Activated CD8-positive, alpha-beta memory T cell treated with anti-CD3 and anti-CD28 coated beads, Interleukin-2, amount 50 U/mL, for 24 hours (primary cell): Measurements from ENCODE around the gene RPTOR.

Experiments
- DNase-seq: peaks from one replicate; pipeline ENCODE4 v3.0.0-alpha.2; 2020; ENCODE audit errors: extremely low read depth

RPTOR gene

GRCh38 chr17:80910043-80910442, 365.4 kb downstream of the RPTOR start:
- DNase-seq, result no peak

DNA sequence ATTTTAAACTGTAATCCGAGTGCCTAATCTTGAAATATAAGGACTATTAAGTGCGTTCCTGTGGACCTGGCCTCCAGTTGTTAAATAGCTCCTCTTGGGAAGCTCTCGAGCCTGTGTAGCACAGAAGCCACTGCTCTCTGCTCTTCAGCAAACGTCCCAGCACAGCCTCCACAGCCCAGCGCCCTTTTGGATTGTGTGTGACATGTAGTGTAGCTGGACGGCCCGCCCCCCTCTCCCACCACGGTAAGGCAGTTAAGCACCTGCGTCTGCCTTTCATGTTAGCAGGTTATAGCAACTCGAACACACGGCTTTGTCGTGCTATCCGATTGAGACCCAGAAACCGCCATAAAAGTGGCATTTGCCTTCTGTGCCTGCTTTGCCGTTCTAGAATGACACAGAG, 367.8 kb downstream of the RPTOR start:
- no peak for DNase-seq

DNA sequence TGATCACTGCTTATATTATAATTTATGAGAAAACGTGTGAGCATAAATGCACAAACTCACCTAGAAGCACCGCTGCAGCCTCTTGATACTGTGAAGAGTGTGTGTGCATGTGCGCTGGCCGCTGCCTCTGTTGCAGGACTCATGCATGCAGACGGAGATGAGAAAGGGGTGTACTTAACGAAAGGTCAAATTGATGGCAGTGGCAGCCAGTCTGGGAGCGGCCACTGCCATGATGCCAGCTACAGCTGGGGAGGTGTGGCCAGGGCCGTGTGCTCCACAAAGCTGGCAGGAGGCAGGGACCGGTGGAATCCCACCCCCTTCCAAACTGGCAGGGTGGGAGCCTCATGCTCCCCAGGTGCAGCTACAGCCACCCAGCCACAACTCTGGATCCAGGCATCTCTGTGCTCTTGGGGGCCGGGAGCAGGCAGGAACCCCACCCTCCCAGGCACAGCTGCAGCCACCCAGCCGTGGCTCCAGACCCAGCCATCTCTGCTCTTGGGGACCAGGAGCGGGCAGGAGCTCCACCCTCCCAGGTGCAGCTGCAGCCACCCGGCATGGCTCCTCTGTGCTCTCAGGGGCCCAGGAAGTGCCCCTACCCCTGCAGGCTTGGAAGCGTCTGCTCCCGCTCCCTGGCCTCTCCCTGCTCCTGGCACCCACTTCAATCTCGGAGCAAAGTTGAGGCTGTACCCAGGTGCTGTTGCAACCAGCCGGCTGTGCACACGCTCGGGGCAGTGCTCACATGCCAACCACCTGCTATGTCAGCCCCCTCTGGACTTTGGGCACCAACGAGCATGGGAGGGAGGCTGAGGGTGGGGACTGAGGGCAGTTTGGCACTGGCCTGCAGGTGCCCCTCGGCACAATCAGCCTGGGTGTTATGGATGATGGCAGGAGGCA, 369.5 kb downstream of the RPTOR start:
- DNase-seq, result no peak

GRCh38 chr17:80916246-80916645, 371.6 kb downstream of the RPTOR start:
- DNase-seq, result no peak

DNA sequence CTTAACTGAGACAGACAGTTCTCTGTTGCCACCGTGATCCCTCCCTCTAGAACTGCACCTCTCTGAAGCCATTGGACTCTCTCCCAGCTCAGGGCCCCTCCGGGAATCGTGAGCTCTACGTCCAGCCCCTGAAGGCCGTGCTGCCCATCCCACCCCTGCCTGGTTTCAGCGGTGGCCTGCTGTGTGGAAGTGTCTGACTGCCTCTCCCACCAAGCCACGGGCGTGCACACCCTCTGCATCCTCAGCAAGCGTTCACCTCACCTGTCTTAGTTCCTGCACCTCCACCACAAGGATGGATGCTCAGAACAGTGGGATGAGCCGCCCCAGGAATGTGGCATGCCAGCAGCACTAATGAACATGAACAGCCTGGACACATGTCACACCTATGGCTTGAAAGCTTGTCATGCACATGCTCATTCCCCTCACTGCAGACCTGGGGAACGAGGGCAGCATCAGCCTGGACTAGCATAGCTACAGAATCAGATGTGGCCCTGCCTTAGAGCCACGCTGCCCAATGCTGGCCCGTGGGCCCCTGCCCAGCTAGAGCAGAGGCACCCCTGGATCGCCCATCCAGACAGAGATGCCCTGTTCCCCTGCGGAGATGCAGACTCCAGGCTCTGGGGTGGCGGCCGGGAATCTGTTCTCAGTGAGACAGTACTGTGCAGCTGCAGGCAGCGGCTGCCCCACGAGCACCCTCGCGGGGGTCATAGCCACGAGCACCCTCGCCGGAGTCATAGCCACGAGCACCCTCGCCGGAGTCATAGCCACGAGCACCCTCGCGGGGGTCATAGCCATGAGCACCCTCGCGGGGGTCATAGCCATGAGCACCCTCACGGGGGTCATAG, 373.3 kb downstream of the RPTOR start:
- no peak for DNase-seq

DNA sequence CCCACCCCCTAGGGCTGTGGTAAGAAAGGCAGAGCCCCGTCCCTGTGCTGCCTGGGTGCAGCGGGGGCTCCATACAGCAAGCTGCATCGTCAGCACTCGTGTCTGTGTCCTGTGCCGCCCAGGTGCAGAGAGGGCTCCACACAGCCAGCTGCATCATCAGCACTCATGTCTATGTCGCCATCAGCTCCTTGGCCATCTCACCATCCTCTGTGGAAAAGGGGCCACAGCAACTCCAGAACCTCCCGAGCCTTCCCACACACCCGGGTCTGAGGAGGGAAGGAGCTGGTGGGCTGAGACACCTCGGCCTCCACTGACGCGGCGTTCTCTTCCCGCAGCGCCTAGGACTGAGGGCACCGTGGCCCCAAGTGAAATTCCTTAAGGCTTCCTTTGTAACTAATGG, 374.1 kb downstream of the RPTOR start:
- DNase-seq, result no peak

DNA sequence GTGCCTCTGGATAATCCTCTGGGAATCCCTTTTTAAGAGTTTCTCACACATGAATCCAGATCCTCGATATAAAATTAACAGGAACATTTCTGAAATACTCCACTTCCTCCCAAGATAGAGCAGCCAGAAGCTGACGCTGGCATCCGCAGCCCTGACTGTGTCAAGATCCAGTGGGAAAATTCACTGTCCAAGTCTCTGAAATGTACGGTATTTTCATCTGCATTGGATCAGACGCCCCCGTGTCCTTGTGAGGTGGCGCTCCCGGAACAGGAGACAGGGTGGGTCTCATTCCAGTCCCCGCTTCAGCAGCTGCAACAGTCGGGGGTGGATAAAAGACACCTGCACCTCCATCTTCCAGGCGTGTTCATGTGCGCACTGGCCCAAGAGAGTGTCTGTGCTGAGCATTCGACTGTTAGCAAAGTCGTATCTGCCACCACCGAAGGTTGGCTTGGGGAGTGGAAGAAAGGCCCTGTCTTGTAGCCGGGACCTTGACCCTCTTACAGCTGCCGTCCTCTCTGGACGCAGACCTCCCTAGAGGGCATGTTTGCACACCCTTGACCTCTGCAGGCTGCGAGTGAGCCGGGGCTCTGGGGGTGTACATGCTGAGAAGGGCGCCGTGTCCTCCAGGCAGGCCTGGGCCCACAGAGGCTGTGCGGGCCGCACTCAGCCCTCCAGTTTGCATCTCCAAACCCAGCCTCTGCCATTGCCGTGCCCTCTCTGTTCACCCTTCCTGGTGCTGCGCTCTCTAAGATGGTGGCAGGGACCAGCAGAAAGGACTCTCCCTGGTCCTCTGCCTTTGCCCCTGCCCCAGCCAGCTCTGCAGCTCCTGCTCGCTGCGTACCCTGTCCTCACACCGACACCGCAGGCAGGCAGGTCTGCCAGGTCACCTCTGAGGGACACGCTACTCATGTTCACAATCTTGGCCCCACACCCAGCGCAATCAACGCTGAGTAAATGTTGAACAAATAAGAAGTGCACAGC, 375.0 kb downstream of the RPTOR start:
- DNase-seq, result no peak

GRCh38 chr17:80920441-80920840, 375.8 kb downstream of the RPTOR start:
- DNase-seq, result no peak

- no peak for DNase-seq
Measured at GRCh38 chr17:80921159-80921558, 376.5 kb downstream of the RPTOR start.

DNA sequence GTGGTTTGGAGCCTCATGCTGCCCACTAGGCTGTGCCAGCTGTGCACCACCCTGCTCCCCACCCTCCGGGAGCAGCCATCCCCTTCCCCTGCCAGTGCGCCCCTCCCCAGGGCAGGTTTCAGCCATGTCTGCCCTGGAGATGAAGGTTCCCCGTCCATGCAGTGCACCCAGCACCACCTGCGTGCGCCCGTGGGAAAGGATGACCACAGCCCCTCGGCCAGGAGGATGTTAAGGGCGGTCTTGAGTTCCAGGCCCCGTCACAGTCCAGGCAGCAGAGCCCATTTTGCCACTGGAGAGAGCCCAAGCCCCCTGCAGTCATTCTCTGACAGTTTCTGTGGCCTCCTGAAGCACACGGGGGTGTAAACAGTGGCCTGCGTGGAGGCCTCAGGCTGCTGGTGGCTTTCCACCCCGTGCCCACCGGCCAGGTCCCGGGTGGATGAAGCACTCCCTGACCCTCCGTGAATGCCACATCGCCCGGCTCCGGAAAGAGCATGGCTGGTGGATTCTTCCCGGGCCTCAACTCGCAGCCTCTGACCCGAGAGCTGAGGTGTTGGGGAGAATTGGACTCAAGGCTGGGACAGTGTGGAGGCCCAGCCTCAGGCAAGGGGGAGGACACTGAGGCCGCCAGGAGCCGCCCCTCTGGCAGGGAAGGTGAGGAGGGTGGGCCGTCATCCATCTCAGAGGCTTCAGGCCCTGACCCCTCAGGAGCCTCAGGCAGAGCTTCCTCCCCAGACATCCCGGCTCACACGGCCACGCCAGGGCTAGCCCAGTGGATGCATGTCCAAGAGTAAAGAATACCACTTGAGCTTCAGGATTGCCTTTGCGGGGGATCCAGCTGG, 377.3 kb downstream of the RPTOR start:
- DNase-seq, result no peak

DNA sequence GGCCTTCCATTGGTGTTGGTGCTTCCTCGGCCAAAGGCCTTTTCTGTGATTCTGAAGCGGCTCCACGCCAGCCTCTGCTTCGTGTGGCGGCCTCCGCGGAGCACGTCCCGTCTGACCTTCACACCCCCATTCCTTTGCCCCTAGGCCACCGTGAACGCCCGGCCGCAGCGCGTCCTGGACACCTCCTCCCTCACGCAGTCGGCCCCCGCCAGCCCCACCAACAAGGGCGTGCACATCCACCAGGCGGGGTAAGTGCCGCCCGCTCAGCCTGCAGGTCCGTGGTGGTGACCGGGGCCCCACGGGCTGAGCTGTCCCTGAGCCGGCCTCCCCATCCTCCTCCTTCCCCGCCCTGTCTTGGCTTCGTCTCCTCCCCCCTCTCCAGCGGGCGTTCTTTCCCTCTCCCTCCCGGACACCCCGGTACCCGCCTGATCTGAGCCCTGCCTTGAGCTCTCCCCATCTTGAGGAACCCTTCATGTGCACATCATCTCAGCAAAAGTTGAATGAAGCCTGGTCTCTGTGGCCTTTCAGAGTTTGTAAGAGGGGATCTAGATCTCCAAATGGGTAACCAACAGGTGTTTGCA, 378.0 kb downstream of the RPTOR start:
- DNase-seq, result no peak

DNA sequence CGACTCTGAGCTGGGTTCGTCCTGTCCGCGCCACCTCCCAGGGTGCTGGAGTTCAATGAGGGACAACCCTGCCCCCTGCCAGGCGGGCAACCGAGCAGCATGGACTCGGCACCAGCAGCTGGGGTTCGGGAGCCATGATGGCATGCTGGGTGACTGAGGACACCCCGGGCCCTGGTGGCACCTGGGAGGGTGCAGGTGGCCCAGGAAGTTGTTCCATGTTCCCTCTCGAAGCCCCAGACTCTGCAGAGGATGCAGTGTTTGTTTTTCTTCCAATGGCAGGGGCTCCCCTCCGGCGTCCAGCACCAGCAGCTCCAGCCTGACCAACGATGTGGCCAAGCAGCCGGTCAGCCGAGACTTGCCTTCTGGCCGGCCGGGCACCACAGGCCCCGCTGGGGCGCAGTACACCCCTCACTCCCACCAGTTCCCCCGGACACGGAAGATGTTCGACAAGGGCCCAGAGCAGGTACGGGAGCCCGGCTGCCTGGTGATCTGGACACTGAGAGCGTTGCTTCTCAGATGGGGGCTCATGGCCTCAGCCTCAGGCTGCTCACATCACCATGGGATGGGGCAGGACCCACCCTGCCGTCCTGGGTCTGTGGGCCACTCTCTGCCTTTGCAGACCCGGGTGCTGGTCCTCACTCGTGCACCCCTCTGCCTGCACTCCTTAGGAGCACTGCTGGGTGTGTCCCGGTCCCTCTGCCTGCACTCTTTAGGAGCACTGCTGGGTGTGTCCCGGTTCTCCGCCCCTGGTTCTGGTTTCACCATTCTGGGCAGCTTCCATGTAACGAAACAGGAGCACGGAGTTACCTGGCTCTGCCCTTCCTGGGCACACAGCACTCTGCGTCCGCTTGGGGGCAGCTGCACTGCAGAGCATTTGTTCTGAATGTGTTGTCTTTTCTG, 378.8 kb downstream of the RPTOR start:
- no peak for DNase-seq

DNA sequence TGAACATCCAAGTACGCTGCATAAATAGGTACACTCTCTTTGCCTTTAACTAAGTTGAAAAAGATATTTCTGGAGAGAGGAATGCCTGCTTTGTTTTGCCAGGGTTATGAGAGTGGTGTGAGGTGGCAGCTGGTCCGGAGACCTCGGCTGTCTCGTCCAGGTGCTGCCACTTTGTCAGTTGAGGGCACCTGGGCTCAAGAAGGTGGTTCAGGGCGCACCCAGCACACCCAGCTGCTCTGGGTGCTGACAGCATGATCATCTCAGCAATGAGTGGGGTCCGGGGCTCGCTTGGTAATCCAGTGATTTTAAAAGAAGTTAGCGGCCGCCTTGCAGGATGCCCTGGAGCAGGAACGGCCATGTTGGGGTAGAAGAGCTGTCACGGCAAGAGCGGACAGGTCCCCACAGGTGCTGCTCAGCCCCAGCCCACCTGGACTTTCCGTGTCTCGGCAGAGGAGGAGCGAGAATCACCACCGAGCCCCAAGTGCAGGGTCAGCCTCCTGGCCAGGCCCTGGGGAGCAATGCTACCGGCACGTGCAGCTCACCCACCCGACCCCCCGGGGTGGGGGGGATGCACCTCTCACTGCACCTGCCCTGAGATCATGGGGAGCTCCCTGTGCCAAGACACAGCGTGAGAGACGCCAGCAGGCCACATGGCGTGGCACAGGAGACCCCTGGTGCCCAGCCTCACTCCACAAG, 379.6 kb downstream of the RPTOR start:
- DNase-seq, result no peak

- DNase-seq, result no peak
Measured at GRCh38 chr17:80924807-80925610, 380.4 kb downstream of the RPTOR start.

DNA sequence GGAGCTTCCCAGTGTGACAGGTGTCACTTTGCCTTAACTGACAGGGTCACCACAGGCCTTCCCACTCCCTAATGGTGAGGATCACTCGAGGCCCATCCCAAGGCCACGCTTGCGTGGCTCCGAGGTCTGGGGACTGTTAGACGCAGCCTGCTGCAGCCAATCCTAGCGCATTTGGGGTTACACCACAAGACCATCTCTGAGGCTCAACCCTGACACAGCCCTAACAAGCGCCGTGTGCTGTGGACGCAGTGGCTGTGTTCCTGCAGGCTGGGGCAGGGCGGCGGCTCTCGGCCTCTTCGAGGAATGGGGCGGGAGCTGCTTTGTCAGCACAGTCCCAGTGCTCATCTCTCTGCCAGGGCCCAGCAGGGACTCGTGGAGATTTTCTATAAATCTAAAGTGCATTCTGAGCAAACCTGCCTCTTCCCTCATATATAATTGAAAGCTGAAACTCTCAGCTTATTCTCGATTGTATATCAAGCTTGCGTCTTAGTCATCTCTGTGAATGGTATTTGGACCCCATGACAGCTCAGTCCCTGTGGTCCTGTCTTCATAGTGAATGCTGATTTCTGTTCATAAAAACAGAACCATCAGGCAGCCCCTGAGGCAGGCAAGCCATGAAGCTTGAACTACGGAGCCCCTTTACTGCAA, 381.2 kb downstream of the RPTOR start:
- no peak for DNase-seq

DNA sequence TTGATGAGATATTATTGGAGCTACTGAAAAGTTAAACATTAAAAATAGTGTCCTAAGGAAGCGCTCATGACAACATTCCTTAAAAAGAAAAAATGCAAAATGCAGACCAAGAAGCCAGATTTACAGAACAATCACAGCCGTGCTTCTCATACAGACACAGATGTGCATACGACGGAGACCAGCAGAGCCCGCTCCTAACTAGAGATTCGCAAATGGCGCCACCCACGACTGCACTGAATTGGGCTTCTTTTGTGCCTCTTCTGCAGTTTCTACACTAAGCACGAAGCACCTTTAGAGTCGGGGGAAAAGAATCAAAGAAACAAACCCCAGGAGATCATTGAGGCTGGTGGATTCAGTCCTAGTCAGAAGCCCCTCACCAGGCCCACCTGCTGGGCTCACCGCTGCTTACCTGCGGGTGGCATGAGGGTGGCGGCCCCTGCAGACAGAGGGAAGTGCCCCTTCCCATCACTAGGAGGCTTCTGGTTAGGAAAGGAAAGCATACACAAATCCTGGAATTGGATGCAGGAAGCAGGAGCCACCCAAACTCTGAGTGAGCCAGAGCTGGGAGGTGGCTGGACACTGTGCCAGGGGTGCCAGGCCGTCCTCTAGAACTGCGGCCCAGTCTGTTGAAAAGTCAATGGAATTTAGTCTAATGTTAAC, 382.1 kb downstream of the RPTOR start:
- DNase-seq, result no peak

DNA sequence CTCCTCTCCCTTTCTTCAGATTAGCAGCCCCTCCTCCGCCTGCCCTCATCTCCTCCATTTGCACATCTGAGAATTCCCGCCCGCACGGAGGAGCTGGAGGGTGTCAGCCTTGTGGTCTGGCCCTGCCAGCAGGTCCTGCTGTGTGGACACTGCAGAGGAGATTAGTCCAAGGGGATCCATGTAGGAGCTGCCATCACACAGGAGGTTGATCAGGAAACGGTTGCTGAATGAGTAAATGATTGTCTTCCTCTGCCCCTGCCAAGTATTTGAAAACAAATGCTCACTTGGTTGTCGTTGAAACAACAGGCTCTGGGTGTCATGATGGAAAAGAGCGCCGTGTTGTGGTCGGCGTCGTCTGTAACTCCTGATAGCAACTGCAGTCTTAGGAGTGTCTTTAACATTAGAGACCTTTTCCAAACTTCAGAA, 383.2 kb downstream of the RPTOR start:
- no peak for DNase-seq
